Retinal pigment epithelial cell (primary cell): ENCODE data around the gene DARS2.
"Not testable (repeated sequence)": the region's sequence is repeated elsewhere in the genome, so short reads cannot be mapped to it uniquely, and the experiment has no call there.

Experiments
- DNase-seq: peaks from one replicate; pipeline ENCODE4 v3.0.0-alpha.2; 2010; ENCODE audit warnings: low read depth
- H3K4me3 ChIP-seq: 2 replicates; pipeline ENCODE4 v1.5.1; 2011; ENCODE audit warnings: mild to moderate bottlenecking, low read length, control low read depth, moderate library complexity
- CTCF ChIP-seq: conservative IDR thresholded peaks from 2 replicates; pipeline ENCODE4 v1.5.1; 2011; ENCODE audit warnings: low read depth, low read length, control low read depth, inconsistent platforms

Gene DARS2, protein sequence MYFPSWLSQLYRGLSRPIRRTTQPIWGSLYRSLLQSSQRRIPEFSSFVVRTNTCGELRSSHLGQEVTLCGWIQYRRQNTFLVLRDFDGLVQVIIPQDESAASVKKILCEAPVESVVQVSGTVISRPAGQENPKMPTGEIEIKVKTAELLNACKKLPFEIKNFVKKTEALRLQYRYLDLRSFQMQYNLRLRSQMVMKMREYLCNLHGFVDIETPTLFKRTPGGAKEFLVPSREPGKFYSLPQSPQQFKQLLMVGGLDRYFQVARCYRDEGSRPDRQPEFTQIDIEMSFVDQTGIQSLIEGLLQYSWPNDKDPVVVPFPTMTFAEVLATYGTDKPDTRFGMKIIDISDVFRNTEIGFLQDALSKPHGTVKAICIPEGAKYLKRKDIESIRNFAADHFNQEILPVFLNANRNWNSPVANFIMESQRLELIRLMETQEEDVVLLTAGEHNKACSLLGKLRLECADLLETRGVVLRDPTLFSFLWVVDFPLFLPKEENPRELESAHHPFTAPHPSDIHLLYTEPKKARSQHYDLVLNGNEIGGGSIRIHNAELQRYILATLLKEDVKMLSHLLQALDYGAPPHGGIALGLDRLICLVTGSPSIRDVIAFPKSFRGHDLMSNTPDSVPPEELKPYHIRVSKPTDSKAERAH

GRCh38 chr1:173824315-173825081, at the start of gene DARS2, which contains the start of gene CENPL:
DARS2 (plus strand) TSS chr1:173824673; CDS start chr1:173825230, 557 bp downstream.
CENPL (minus strand) TSS chr1:173824883; CDS start chr1:173811299, 13,584 bp downstream.
- peak within 1 kb of the TSS; percentile 95 for H3K4me3 ChIP-seq
- no peak for TF ChIP-seq CTCF
- DNase-seq, result peak; percentile 95

GRCh38 chr1:173775578-173776226, 48.8 kb upstream of the DARS2 start:
- no peak overlapping the region for H3K4me3 ChIP-seq
- TF ChIP-seq CTCF, result no peak
- no peak for DNase-seq

- no peak for TF ChIP-seq CTCF
- no peak for DNase-seq
- H3K4me3 ChIP-seq, result no peak overlapping the region
Measured at GRCh38 chr1:173779936-173780335, 44.5 kb upstream of the DARS2 start.

GRCh38 chr1:173784997-173785396, 39.5 kb upstream of the DARS2 start:
- no peak overlapping the region for H3K4me3 ChIP-seq
- DNase-seq, result no peak
- TF ChIP-seq CTCF, result no peak

- DNase-seq, result no peak
- no peak for TF ChIP-seq CTCF
- H3K4me3 ChIP-seq, result no peak overlapping the region
Measured at GRCh38 chr1:173789841-173790240, 34.6 kb upstream of the DARS2 start.

- H3K4me3 ChIP-seq, result no peak overlapping the region
- no peak for TF ChIP-seq CTCF
- DNase-seq, result no peak
Measured at GRCh38 chr1:173798078-173798477, 26.4 kb upstream of the DARS2 start.

DNA sequence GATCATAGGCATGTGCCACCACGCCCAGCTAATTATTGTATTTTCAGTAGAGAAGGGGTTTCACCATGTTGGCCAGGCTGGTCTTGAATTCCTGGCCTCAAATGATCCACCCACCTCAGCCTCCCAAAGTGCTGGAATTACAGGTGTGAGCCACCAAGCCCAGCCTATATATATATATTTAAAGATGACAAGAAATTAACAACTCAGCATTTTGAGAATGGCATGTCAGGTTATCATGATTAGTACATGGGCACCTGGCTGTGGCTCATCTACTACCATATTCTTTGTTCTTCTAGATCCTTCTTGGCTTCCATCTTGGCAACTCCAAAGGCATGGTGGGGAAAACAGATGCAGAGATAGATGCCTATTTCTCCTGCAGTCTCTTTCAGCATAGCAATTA, 24.5 kb upstream of the DARS2 start:
- DNase-seq, H3K4me3 ChIP-seq: not testable (repeated sequence)
